ENCODE data around the gene NAV3. TPM values are rescaled to one million over a fixed set of nuclear protein-coding genes. Genes with fewer than 3 reads are reported as not detected.
A peak's percentile ranks its signal among the peaks of the same experiment; 100 is the strongest.

Gene NAV3
- total and polyA plus RNA-seq, 2 of the 4 experiments (the other 2 are of a cell fraction) = 25.5 to 106 TPM

DNA sequence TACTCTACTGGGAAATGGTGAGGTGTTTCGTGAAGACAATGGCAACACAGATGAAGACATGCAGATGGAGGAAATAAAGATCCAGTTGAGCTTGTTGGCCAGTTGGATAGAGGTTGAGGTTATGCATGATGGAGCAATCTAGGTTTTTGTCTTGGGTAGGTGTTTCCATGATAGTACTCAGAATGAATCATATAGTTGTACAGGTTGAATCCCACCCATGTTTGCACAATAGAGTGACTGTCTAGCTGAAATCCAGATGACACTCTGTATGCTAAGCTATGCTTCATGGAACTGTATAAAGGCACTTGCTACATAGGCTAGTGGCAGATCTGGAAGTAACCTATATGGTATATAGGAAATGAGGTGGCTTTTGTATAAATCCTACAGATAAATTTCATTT lies 264.9 kb downstream of the NAV3 start:
- H3K27me3 ChIP-seq (ENCODE audit: control insufficient read depth, insufficient read depth, low read length) = no peaks in the 10 kb centered on the region
- H3K9me1 ChIP-seq (ENCODE audit: insufficient read depth, low read length) = peaks cover 3% of the 10 kb centered on the region; the same call in 1 of the 2 replicates
- TF ChIP-seq FOS (IDR thresholded peaks at IDR 0.05; ENCODE audit: low read depth, low read length) (no peak), CEBPB (IDR thresholded peaks at IDR 0.05; ENCODE audit: low read depth, low read length) (0 out of 2 replicates have a peak, but pooled peaks have one; percentile 39)
- H4K91ac ChIP-seq (ENCODE audit: insufficient read depth, low read depth, low read length) = no peak overlapping the region
- in situ Hi-C loops (cut with MboI; ENCODE audit: low sequenced_read_pairs) (no loop called here), intact Hi-C loops (cut with micrococcal nuclease) (loop anchor here (5.0 kb wide), 1 partner anchor 93 kb away; no protein-coding TSS in a partner anchor), dilution Hi-C loops (cut with HindIII; ENCODE audit: low sequenced_read_pairs, unreplicated experiment) (no loop called here)
- no peak overlapping the region for H3K4me3 ChIP-seq (ENCODE audit: insufficient read depth, low read depth, low read length)
- H2BK120ac ChIP-seq (ENCODE audit: low read depth, low read length) = no peak overlapping the region
- H3K4me1 ChIP-seq (ENCODE audit: control insufficient read depth, insufficient read depth, low read length) = peaks cover 4% of the 10 kb centered on the region
- no peak overlapping the region for H3K4ac ChIP-seq (ENCODE audit: low read depth, low read length)
- H4K8ac ChIP-seq (ENCODE audit: low read depth in 2 of 2, low read length in 2 of 2) = no peak overlapping the region
- H4K5ac ChIP-seq (ENCODE audit: low read depth, low read length) = no peak overlapping the region
- H2BK15ac ChIP-seq (ENCODE audit: low read depth, low read length) = no peak overlapping the region
- H4K20me1 ChIP-seq (ENCODE audit: insufficient read depth, low read length) = no peaks in the 10 kb centered on the region
- H2AFZ ChIP-seq (replicated peaks; ENCODE audit: low read length, poor library complexity) = no peak overlapping the region
- ChIA-PET CTCF (no interaction called here), POLR2A (ENCODE audit: unreplicated experiment) (no interaction called here)
- DNase-seq = no peak
- no peak overlapping the region for H3K56ac ChIP-seq (ENCODE audit: extremely low read depth, insufficient read depth, low read length)
- 100% methylated on average over 1 of the region's 1 CpG; no CpG with 5 or more reads in 1 of the 2 experiments for WGBS, 2 experiments (ENCODE audit: extremely low coverage in 2 of 2, insufficient read length in 1 of 2)
- H3K9me3 ChIP-seq (ENCODE audit: control insufficient read depth, insufficient read depth, low read length) = no peaks in the 10 kb centered on the region
- H3K4me2 ChIP-seq (ENCODE audit: low read depth, low read length) = no peak overlapping the region
- no peak overlapping the region for H3K9ac ChIP-seq (ENCODE audit: low read depth, low read length)
- H2BK20ac ChIP-seq (ENCODE audit: low read depth, low read length) = no peak overlapping the region
- H3K14ac ChIP-seq (replicated peaks; ENCODE audit: low read depth, low read length) = no peak overlapping the region
- H3K36me3 ChIP-seq (ENCODE audit: control insufficient read depth, insufficient read depth, low read length) = no peaks in the 10 kb centered on the region; the same call in 1 of the 2 replicates
- peaks cover 0 to 16% of the 10 kb centered on the region in 2 experiments; a peak in 3 of 4 replicates for H3K79me1 ChIP-seq (ENCODE audit: low read depth in 1 of 2, low read length in 2 of 2)
- H2AK9ac ChIP-seq (replicated peaks; ENCODE audit: low read depth, low read length, poor library complexity) = no peak overlapping the region
- no peak for ATAC-seq (ENCODE audit: low read depth)
- no peak overlapping the region for H3K27ac ChIP-seq (ENCODE audit: insufficient read depth, low read length)
- H3K23ac ChIP-seq (ENCODE audit: low read depth, low read length) = no peak overlapping the region
- no peak overlapping the region for H2BK5ac ChIP-seq (ENCODE audit: low read depth, low read length, poor library complexity, severe bottlenecking)
- H2AK5ac ChIP-seq (ENCODE audit: low read depth, low read length) = no peak overlapping the region
- no peak overlapping the region for H3K18ac ChIP-seq (ENCODE audit: low read depth, low read length)
- BruUV-seq (replicated peaks) = no TSS peak

Measured in IMR-90 (cell line).